NCI-H748 (cell line): ENCODE results near the gene INPP5A.
A peak's percentile ranks its signal among the peaks of the same experiment; 100 is the strongest.
"Not testable (repeated sequence)": the region's sequence is repeated elsewhere in the genome, so short reads cannot be mapped to it uniquely, and the experiment has no call there.

Source experiments
- DNase-seq: peaks from one replicate; lab custom pipeline; 2025; ENCODE audit not compliant: unreplicated experiment; lab: John Stamatoyannopoulos, UW

Gene INPP5A

DNA sequence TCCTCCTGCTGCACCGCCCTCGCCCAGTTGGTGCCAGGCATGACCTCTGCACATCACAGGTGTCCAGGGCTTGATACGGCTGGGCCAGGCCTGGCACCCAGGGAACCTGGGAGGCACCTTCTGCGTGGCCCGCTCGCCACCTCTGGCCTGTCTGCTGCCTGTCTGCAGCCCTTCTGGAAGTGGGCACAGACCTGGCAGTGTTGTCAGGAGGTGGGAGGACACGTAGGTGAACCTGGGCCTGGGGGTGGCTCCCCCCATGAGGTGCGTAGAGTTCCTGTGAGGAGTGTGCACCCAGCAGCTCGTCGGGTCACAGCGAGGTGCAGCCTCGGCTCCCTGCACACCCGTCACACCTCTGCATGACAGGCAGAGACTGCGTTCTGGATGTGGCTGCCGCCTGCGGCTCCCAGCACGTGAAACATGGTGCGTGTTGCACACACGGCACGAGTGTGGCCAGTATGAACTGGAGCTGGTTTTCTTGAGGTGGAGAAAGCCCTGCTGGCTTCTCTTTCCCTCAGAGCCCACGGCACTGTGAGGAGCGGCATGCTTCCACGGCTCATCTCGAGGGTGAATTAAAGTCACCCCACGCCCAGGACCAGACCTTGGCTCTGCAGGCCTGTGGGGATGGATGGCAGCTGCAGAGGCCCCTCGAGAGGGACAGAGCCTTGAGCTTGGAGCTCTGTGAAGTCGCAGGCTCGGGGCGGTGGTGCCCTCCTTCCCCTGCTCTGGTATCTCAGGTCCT is 24.8 kb downstream of the INPP5A start:
- no peak for DNase-seq

DNA sequence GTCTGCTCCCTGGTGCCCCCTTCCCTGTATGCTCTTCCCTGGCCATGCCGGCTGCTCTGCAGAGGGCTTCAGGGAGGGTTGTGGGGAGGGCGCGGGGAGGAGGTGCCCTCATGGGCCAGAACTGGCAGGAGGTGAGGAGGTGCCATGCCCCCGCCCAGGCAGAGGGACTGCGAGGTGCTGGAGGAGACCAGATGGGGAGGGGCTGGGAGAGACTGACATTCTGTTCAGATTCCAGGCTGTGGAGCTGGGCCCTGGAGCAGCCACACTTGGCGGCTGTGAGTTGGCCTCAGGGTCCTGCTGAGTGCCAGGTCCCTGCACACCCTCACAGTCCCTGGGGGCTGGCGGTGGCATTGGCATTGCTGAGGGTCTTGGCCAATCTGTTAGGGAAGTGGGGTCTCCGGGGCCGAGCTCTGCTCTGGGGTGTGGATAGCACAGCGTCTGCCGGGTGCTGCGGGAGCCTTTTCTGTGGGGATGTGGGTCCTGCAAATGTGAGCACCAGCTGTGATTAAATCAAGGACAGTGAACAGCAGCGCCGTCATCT is 25.4 kb downstream of the INPP5A start:
- DNase-seq = no peak

DNA sequence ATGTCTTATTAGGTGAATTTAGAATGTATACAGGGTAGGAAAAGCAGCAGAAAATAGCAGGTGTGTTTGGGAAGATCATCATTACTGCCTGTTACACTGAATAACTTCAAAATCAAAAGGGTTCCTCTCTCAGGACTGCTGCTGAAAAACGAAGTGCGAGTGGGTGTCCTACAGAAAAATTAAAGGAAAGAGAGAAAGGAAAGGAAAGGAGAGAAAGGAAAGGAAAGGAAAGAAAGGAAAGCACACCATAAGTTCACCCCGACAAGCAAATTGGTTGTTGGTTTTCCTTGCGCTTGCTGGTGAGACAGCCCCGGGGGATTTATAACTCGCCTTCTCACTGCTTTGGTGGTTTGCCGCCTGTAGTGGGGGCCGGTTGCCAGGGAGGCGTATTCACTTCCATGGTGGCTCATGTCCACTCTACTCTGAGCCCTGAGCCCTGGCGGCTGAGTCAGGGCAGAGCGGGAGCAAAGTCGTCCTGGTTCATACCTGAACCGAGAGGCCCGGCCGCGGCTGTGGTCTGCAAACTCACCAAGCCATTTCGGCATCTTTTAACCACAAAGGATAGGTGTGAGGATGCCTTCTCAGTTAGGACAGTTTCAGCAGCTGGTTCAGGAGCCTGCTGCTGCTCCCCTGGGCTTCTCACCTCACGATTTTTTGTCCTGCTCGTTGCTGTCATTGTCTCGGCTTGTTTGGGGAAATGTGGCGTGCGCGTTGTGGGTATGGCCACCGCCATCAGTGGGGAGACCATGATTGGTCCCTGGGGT is 26.1 kb downstream of the INPP5A start:
- no peak for DNase-seq

DNA sequence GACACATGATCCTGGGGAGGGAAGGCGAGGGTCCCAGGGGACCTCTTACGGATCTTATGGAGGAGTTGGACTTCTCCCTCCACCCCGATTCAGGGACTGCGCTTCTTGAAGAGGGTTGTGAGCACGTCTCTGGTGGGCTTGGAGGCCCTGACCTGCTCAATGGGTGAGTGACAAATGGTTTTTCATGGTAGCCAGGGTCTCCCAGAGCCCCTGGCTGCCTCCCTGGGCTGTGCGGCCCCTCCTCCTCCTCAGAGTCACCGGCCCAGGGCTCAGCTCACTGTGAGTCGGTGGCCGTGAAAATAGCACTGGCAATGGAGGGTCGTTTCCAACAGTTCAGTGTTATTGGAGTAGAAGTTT is 26.6 kb downstream of the INPP5A start:
- no peak for DNase-seq

DNA sequence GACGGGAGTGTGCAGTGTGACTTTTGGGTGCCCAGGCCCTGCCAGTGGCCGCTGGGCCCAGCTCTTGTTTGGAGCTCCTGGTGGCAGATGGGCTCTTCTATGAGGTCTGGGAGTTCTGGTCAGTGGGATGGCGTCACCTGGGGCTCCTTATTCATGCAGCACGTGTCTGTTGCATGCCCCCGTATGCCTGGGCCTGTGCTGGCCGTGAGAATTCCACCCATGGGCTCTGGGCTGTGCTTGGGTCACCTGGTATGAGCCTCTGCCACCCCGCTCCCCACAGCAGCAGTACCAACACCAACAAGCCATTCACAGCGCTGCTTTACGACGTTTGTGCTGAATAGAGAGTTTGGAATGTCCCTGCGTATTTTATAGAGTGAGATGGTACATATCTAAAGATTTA is 27.1 kb downstream of the INPP5A start:
- no peak for DNase-seq

DNA sequence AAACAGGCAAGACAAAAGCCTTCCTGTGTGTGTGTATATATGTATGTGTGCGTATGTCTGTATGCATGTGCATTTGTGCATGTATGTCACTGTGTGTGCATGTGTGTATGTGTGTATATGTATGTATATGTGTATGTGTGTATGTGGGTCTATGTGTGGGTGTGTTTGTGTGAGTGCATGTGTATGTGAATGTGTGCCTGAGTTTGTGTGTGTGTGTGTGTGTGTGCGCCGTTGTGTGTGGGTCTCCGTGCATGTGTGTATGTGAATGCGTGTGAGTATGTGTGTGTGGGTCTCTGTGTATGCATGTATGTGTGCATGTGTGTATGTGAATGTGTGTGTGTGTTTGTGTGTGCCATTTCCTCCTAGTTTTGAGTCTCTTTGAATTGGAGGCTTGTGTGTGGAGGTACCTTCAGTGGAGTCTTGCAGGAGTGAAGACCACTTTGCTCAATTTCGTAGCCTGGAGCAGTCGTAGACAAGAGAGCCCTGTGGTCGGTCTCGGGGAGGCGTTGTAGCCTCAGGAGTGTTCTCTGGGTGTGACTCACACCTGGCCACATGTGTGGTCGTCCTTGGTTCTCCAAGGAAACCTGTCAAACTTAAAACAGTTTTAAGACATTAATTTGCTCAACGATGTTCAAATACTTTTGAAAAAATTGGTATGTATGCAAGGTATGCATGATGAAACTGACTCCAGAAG is 28.1 kb downstream of the INPP5A start:
- no peak for DNase-seq

DNA sequence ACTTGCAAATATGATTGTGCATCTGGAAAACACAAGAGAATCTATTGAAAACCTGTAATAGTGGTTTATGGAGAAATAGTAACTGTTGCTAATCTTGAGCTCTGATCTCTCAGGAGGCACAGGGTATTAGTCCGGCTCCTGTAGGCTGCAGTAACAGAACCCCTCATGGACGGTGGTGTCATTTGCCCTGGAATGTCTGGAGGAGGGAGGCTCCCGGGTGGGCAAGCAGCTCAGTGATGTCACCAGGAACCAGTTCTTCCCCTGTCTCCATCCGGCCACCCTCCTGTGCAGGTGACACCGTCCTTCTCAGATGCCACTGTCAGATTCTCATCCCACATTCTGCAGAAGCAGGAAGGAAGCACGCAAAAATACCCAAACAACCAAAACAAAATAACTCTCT is 29.3 kb downstream of the INPP5A start:
- no peak for DNase-seq

DNA sequence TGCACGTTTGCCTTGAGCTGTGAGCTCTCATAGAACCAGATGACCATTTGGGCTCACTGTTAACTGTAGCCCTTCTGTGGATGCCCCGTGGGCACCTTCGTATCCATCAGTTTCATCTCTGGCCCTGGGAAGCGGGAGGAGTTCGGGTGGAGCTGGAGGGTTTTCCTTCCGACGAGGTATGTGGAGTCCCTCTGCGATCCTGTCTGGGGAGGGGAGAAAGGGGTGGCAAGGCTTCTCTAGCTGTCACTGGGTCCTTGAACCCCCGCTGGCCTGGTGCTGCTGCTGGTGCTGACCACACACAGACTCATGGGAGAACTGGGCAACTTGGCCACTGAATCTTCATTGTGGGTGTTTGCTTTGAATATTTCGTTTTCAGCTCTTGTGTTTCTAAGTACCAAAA is 32.7 kb downstream of the INPP5A start:
- DNase-seq = no peak

DNA sequence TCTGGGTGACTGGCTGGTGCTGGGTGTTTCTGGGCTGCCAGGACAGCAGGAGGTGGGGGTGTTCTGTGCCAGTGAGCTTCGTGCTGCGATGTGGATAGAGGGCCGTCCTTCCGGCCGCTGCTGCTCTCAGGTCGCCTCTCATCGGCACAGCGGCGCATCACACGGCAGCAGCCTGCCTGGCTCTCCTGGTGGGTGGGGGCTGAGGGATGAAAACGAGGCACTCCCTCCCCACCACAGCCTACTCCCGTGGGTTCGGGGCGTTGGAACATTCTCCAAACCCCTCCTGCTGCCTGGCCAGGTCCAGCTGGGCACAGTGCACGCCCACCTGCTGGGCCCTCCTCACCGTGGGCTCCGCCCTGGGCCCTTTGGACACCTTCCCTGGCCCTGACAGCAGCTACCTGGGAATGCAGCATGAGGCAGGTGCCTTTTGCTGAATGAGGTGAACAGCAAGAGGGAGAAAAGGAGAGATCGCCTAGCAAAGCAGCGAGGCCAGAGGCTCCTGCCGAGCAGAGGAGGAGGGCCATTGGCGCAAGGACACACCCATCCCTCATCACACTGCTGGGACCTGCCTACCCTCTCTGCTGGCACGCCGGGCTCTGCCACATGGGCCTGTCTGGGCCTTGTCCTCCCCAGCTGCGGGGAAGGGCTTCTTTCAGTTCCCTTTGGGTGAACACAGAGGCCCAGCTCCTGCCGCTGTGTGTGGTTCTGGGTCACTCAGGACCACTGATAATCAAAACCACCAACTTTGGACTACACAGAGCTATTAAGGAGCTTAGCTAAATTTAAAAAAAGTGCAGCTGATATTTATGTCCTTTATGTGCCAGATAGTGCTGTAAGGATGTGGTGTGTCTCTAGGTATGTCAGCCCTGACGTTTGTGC is 33.4 kb downstream of the INPP5A start:
- peak; percentile 60 for DNase-seq

DNA sequence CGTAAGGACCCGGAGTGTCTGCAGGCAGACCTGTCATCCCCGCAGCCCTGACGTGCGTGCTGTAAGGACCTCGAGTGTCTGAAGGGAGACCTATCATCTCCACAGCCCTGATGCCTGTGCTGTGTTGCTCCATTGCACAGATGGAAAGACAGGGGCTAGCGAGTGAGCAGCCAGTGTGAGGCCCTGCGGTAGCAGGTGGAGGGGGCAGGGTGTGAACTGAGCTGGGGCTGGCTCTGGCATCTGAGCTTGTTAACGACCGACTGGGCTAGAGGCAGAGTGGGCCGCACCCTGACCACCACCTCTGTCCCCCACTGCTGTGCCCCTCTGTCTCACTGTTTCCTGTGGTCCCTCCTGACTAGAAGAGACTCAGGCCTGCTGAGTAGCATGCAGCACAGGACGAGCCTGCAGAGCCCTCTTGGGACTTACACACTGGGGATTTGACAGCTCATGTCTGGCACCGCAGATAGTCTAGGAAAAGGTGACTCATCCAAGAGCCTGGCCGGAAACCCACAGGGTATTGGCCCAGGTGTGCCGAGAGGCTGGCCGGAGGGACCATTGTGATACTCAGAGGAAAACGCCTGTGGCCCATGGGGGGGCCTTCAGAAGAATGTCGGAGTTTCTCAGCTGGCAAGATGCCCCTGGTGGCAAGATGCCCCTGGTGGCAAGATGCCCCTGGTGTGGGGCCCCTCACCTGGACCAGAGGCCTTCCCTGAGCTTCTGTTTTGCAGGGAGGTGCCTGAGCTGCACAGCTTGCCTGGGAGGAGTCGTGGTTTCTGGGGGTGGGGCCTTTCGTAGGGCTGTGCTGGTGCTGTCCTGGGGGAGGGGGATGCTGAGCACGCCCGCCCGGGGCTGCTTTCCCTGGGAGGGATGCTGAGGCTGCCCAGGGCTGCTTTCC is 34.3 kb downstream of the INPP5A start:
- no peak for DNase-seq

DNA sequence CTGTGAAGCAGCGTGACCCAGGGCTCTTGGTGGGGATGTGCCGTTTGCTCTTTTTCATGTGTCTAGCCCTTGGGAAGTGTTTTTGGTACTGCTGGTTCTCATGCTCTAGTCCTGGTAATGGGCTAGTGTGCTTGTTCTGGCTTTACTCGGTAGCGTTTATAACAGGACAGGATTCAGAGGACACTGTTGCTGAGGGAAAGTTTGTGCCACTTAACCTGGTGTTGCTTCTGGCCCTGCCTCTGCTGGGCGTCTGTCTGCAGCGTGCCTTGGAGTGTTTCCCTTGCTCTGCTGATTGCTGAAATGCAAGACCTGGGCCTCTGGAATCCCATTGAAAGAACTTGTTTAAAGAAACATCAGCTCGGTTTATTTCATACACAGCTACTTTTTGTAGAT is 35.0 kb downstream of the INPP5A start:
- DNase-seq = no peak

DNA sequence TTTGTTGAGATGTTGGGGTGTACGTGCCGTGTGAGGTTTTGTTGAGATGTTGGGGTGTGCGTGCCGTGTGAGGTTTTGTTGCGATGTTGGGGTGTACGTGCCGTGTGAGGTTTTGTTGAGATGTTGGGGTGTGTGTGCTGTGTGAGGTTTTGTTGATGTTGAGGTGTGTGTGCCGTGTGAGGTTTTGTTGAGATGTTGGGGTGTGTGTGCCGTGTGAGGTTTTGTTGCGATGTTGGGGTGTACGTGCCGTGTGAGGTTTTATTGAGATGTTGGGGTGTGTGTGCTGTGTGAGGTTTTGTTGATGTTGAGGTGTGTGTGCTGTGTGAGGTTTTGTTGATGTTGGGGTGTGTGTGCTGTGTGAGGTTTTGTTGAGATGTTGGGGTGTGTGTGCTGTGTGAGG is 35.4 kb downstream of the INPP5A start:
- not testable (repeated sequence) for DNase-seq

DNA sequence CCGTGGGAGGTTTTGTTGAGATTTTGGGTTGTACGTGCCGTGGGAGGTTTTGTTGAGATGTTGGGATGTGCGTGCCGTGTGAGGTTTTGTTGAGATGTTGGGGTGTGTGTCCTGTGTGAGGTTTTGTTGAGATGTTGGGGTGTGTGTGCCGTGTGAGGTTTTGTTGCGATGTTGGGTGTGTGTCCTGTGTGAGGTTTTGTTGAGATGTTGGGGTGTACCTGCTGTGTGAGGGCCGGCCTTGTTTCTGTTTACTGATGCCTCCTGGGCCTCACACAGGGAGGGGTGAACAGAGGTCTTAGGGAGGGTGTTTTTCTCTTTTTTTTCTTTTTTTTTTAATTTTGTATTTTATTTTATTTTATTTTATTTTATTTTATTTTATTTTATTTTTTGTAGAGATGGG is 36.7 kb downstream of the INPP5A start:
- DNase-seq = no peak

DNA sequence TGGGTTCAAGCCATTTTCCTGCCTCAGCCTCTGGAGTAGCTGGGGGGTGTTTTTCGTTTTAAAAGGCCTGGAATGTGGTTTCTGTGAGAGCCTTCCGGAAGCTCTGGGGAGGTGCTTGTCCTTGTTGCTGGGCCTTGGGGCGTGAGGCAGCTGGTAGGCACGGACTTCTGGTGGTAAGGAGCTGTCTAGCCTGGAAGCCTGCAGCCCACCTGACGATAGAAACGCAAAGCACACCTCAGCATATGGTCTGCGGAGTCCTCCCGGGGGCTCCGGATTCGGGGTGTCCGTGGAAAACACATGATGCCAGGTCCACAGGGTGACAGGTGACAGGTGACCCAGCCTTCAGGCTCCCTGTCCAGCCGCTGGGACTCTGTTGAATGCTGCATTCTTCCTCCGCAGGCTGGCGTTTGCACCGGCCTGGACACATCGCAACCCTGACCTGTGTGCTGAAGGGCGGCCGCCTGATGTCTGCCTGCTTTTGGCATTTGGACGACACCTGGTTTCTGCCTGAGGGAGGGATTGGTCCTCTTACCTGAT is 37.3 kb downstream of the INPP5A start:
- no peak for DNase-seq

DNA sequence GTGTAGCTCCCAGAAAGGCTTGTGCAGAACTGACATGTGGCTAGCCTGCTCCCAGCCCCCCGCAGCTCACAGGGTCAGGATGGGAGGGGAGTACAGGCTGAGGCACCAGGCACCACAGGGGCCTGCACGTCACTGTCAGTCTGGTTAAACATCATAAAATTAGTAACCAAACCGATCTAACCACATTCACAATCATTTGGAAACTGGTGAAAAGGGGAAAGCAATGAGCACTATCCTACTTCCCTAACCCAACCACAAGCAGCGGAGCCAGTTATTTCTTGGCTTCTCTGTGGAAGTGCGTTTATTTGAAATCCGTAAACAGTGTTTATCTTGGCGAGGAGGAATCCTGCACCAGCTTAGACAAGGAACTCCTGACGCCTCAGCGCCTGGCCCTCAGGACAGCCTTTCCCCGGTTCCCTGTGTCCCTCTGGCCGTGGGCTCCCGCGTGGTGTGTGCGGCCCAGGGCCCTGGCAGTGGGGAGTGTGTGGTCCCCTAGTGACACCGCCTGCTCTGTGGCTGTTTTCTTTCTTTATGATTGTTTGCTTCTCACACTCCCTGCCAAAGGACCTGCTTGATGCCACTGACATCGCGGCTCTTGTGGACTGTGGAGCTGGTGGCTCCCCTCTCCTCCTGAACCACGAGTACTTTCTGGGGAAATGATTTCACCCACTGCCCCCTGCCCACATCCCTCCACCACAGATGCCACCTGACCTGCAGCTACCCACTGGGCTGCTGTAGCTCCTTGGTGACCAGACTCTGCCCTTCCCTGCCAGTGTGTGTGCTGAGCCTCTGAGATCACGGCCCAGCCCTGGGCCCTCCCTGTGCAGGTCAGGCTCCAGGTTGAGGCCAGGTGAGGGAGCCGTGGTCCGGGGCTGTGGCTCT is 38.0 kb downstream of the INPP5A start:
- no peak for DNase-seq

DNA sequence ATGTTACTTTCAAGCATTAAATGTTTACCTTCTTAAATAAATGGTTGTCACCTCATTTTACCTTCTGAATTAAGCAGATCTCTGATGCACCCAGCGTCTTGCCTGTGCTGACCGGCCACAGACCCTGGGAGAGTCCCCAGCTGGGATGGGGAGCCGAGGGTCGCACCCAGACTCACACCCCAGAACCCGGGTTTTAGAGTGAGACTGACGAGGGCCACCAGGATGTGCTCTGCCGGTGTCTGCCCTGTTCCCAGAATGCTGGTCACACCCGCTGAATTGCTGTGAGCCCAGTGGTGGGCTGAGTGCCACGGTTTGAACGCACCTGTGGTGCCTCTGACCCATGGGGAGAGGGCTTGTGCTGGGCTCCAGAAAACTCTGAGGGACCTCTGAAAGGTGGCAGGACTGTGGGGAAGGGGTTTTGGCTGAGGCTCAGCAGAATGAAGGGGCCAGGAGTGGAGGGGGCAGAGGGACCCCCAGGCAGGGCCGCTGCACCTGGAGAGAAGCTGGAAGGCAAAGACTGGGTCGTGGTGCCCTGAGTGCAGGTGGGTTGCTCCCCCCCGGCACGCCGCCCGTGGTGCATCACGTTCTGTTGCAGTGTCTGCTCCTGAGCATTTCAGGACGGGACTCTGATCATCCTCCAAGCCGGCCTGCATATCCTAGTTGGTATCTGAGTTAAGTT is 39.2 kb downstream of the INPP5A start:
- no peak for DNase-seq

DNA sequence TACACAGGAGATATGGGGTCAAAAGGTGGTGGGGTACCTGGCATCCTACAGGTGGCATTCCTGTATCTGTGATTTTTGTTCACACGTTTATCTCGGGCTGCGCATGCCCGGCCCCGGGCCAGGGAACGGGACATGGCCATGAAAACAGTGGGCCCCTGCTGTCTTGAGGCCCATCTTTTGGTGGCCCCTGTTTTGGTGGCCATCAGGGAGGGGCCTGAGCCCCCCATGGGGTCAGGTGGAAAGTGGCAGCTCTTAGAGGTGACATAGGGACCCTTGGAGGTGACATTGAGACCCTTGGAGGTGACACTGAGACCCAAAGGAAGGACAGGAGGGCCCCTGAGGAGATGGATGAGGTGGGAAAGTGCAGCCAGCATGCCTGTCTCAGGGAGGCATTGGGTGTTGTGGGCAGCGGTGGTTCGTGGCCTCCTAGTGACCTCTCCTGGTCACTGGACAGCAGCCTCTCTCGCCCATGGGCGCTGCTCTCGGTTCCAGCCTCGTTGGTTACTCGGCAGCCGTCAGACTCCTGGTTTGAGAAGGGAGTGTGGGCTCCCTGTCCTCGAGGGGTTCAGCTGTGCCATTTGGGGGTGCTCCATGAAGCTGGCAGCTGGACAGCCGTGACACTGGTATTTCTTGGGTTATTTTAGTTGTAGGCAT is 39.9 kb downstream of the INPP5A start:
- DNase-seq = no peak
